ENCODE measurements around the gene COL10A1.

GRCh38 chr6:116169880-116170279 is 43.9 kb upstream of the COL10A1 start:
- TF ChIP-seq POLR2AphosphoS5 (IDR thresholded peaks at IDR 0.05; ENCODE audit: low read depth, low read length), result no peak
- TF ChIP-seq TAF1 (IDR thresholded peaks at IDR 0.05; ENCODE audit: borderline replicate concordance, insufficient read depth, low read length), result no peak
- TF ChIP-seq SIN3A (IDR thresholded peaks at IDR 0.05; ENCODE audit: borderline replicate concordance, insufficient read depth, low read length), result no peak

Data from PFSK-1 (cell line).